Measurements from ENCODE around the gene TOP1. TPM values are rescaled to one million over a fixed set of nuclear protein-coding genes. Genes with fewer than 3 reads are reported as not detected.

TOP1 gene
- total RNA-seq, 1 donor from 2014 or later, result 52.0 TPM

Small RNA genes lying within 50 kb of the gene (microRNA-seq; reads per million reads assigned to microRNA genes)
- not detected for gene MIR6871 (ENCODE audit: borderline number of aligned reads)

Other genes with a start within 250 kb of the TOP1 start
- 94.0 TPM for gene PLCG1, start 108.7 kb downstream of the TOP1 start, total RNA-seq